Measurements from ENCODE around the gene ZMYND19.
A peak's percentile ranks its signal among the peaks of the same experiment; 100 is the strongest.

- TF ChIP-seq JUN (CRISPR knock-in tag; IDR thresholded peaks at IDR 0.05), result 0 out of 2 replicates have a peak, but pooled peaks have one; percentile 68
- 0 out of 2 replicates have a peak, but pooled peaks have one; percentile 29 for TF ChIP-seq TEAD4 (CRISPR knock-in tag; IDR thresholded peaks at IDR 0.05)
- TF ChIP-seq CTCF (IDR thresholded peaks at IDR 0.05), result no peak
- peak; percentile 53; the same call in 1 of the 2 replicates for TF ChIP-seq FOXP1 (CRISPR knock-in tag; IDR thresholded peaks at IDR 0.05; ENCODE audit: borderline replicate concordance)
- TF ChIP-seq ZNF138 (CRISPR knock-in tag; conservative IDR thresholded peaks at IDR 0.05), result no peak
These were observed 28.1 kb upstream of the ZMYND19 start, which contains the start of gene EHMT1 for GRCh38 chr9:137618105-137619067.
